ENCODE measurements around the gene WNT1.
A peak's percentile ranks its signal among the peaks of the same experiment; 100 is the strongest.

The WNT1 gene

GRCh38 chr12:48980953-48981756 lies 3.0 kb downstream of the WNT1 start:
- DNase-seq (ENCODE audit: low read depth): no peak

- no peak for DNase-seq (ENCODE audit: low read depth)
Observed at GRCh38 chr12:48981757-48982157, 3.6 kb downstream of the WNT1 start.

GRCh38 chr12:48982397-48983080 lies 4.4 kb downstream of the WNT1 start:
- DNase-seq (ENCODE audit: low read depth): no peak

GRCh38 chr12:48985475-48985897 lies 7.4 kb downstream of the WNT1 start:
- DNase-seq (ENCODE audit: low read depth): no peak

GRCh38 chr12:48985901-48986300 lies 7.8 kb downstream of the WNT1 start:
- no peak for DNase-seq (ENCODE audit: low read depth)

GRCh38 chr12:48986720-48987291 lies 8.7 kb downstream of the WNT1 start:
- no peak for DNase-seq (ENCODE audit: low read depth)

GRCh38 chr12:48988030-48988649 lies 10.0 kb downstream of the WNT1 start:
- peak; percentile 56 for DNase-seq (ENCODE audit: low read depth)

- DNase-seq (ENCODE audit: low read depth): no peak
Observed at GRCh38 chr12:48990552-48990951, 12.4 kb downstream of the WNT1 start.

GRCh38 chr12:48991247-48992050 lies 13.3 kb downstream of the WNT1 start:
- DNase-seq (ENCODE audit: low read depth): no peak

GRCh38 chr12:48993787-48994186 lies 15.7 kb downstream of the WNT1 start:
- no peak for DNase-seq (ENCODE audit: low read depth)

- no peak for DNase-seq (ENCODE audit: low read depth)
Observed at GRCh38 chr12:48994224-48995085, 16.3 kb downstream of the WNT1 start.

- DNase-seq (ENCODE audit: low read depth): no peak
Observed at GRCh38 chr12:48995086-48995879, 17.2 kb downstream of the WNT1 start.

- no peak for DNase-seq (ENCODE audit: low read depth)
Observed at GRCh38 chr12:48996794-48997718, 18.9 kb downstream of the WNT1 start.

- no peak for DNase-seq (ENCODE audit: low read depth)
Observed at GRCh38 chr12:48997719-48998496, 19.8 kb downstream of the WNT1 start.

GRCh38 chr12:48998497-48999353 lies 20.6 kb downstream of the WNT1 start:
- DNase-seq (ENCODE audit: low read depth): no peak

GRCh38 chr12:48999371-49000131 lies 21.4 kb downstream of the WNT1 start, which contains the start of gene DDN:
DDN (minus strand) TSS chr12:48999375; CDS start chr12:48999287, 88 bp downstream.
- DNase-seq (ENCODE audit: low read depth): no peak
